Kidney capillary endothelial cell (primary cell): ENCODE measurements around the gene IRF2BPL.

Experiments used
- DNase-seq: peaks from one replicate; pipeline ENCODE4 v3.0.0-alpha.2; 2018; ENCODE audit warnings: low spot score

Gene IRF2BPL

GRCh38 chr14:76985540-76986230, 42.8 kb downstream of the IRF2BPL start:
- DNase-seq = no peak

- no peak for DNase-seq
Measured at GRCh38 chr14:76984787-76985375, 43.6 kb downstream of the IRF2BPL start.

GRCh38 chr14:76984297-76984696, 44.2 kb downstream of the IRF2BPL start:
- no peak for DNase-seq

GRCh38 chr14:76981670-76982069, 46.8 kb downstream of the IRF2BPL start:
- no peak for DNase-seq

- no peak for DNase-seq
Measured at GRCh38 chr14:76977793-76978720, 50.5 kb downstream of the IRF2BPL start.

GRCh38 chr14:76976240-76977005, 52.1 kb downstream of the IRF2BPL start:
- DNase-seq = no peak

GRCh38 chr14:76975812-76976211, 52.7 kb downstream of the IRF2BPL start:
- DNase-seq = no peak

- DNase-seq = no peak
Measured at GRCh38 chr14:76975051-76975450, 53.5 kb downstream of the IRF2BPL start.
